SK-N-SH (cell line): ENCODE results near the gene SPATA21. TPM values are rescaled to one million over a fixed set of nuclear protein-coding genes. Genes with fewer than 3 reads are reported as not detected.

Source experiments
- CTCF ChIA-PET: fragments of 300-600, 350-600 bp; formaldehyde crosslinking; extraction: SDS; loops from one replicate; lab custom pipeline; 2021; lab: Yijun Ruan, JAX
- POLR2A ChIA-PET: fragments of 350-600 bp; sonication (Branson Sonifier 250); formaldehyde crosslinking; extraction: SDS; loops from one replicate; lab custom pipeline; 2020; ENCODE audit warnings: antibody characterized with exemption, inconsistent platforms; lab: Yijun Ruan, JAX
- DNase-seq: peaks from one replicate; pipeline ENCODE4 v3.0.0; 2012
- H2AFZ ChIP-seq: fragments of 200-600 bp; sonication (generic); 2 replicates; pipeline ENCODE4 v1.8.1; 2016; ENCODE audit warnings: antibody characterized with exemption, mild to moderate bottlenecking, low read depth
- H3F3A ChIP-seq: fragments of 200-600 bp; sonication (generic); replicated peaks from 2 replicates; pipeline ENCODE3; 2016; ENCODE audit warnings: antibody characterized with exemption, mild to moderate bottlenecking; ENCODE audit not compliant: insufficient read depth
- H3K27ac ChIP-seq, 2 experiments: fragments of 200-500 bp in 1 of 2; fragments of 200-600 bp in 1 of 2; sonication (Bioruptor generic) in 1 of 2; sonication (generic), shearing (Covaris generic) in 1 of 2; 2 replicates each; pipeline versions ENCODE4 v1.5.1 to v1.6.1; 2014 to 2016; ENCODE audit warnings: low read depth in 2 of 2, inconsistent platforms in 1 of 2, low read length in 1 of 2, mild to moderate bottlenecking in 1 of 2, mixed read lengths in 1 of 2
- H3K27me3 ChIP-seq: fragments of 200-600 bp; sonication (generic), shearing (Covaris generic); 2 replicates; pipeline ENCODE4 v1.6.1; 2016; ENCODE audit warnings: mixed run types; ENCODE audit not compliant: insufficient read depth
- H3K36me3 ChIP-seq, 2 experiments: fragments of 200-500 bp in 1 of 2; fragments of 200-600 bp in 1 of 2; sonication (Bioruptor generic) in 1 of 2; sonication (generic) in 1 of 2; replicated peaks in 1 of 2; 2 replicates each; pipeline versions ENCODE3 to v1.5.1; 2014 to 2016; ENCODE audit warnings: low read length in 1 of 2, mild to moderate bottlenecking in 1 of 2; ENCODE audit not compliant: insufficient read depth in 2 of 2, control insufficient read depth in 1 of 2
- H3K4me1 ChIP-seq, 2 experiments: fragments of 200-500 bp in 1 of 2; fragments of 200-600 bp in 1 of 2; sonication (Bioruptor generic) in 1 of 2; sonication (generic), shearing (Covaris generic) in 1 of 2; 2 replicates each; pipeline versions ENCODE4 v1.5.1 to v1.6.1; 2014 to 2016; ENCODE audit warnings: low read depth in 1 of 2, low read length in 1 of 2, mixed run types in 1 of 2; ENCODE audit not compliant: insufficient read depth in 2 of 2, control insufficient read depth in 1 of 2
- H3K4me2 ChIP-seq: fragments of 200-600 bp; sonication (generic), shearing (Covaris generic); 2 replicates; pipeline ENCODE4 v1.6.1; 2017; ENCODE audit warnings: mixed run types
- H3K4me3 ChIP-seq, 2 experiments: fragments of 200-500 bp in 1 of 2; fragments of 200-600 bp in 1 of 2; sonication (Bioruptor generic) in 1 of 2; sonication (generic), shearing (Covaris generic) in 1 of 2; 2 replicates each; pipeline versions ENCODE4 v1.5.1 to v1.8.1; 2014 to 2016; ENCODE audit warnings: low read depth in 2 of 2, inconsistent platforms in 1 of 2, low read length in 1 of 2, mild to moderate bottlenecking in 1 of 2, mixed read lengths in 1 of 2, moderate library complexity in 1 of 2
- H3K79me2 ChIP-seq: fragments of 200-600 bp; sonication (generic); 2 replicates; pipeline ENCODE4 v1.8.1; 2017; ENCODE audit warnings: mild to moderate bottlenecking; ENCODE audit not compliant: insufficient read depth
- H3K9ac ChIP-seq: fragments of 200-600 bp; sonication (generic); 2 replicates; pipeline ENCODE4 v1.6.1; 2017; ENCODE audit warnings: mixed run types
- H3K9me2 ChIP-seq: fragments of 200-600 bp; sonication (generic); 2 replicates; pipeline ENCODE4 v1.6.1; 2017; ENCODE audit warnings: mixed run types
- H3K9me3 ChIP-seq: fragments of 200-600 bp; sonication (generic); 2 replicates; pipeline ENCODE4 v1.6.1; 2017; ENCODE audit warnings: mixed run types, mild to moderate bottlenecking, moderate library complexity
- H4K20me1 ChIP-seq: fragments of 200-600 bp; sonication (generic); 2 replicates; pipeline ENCODE4 v1.6.1; 2017; ENCODE audit warnings: mild to moderate bottlenecking, mixed run types; ENCODE audit not compliant: insufficient read depth
- ELF1 ChIP-seq: IDR thresholded peaks from 2 replicates; pipeline ENCODE4 v1.4.0; 2012
- EP300 ChIP-seq, 2 experiments: IDR thresholded peaks; 2 replicates each; pipeline versions ENCODE4 v1.4.0 to v1.6.1; 2012; ENCODE audit warnings: borderline replicate concordance in 1 of 2, low read depth in 1 of 2, low read length in 1 of 2
- EZH2phosphoT487 ChIP-seq: fragments of 200-600 bp; sonication (generic); IDR thresholded peaks from 2 replicates; pipeline ENCODE4 v1.6.1; 2017; ENCODE audit warnings: low read depth, mixed run types, mild to moderate bottlenecking, antibody characterized with exemption, moderate library complexity, borderline replicate concordance
- FOXJ3 ChIP-seq: sonication (generic); formaldehyde crosslinking; IDR thresholded peaks from 2 replicates; pipeline ENCODE4 v1.5.1; 2020; ENCODE audit warnings: mild to moderate bottlenecking, missing genetic modification reagents
- GATA2 ChIP-seq: sonication (generic); formaldehyde crosslinking; IDR thresholded peaks from 2 replicates; pipeline ENCODE4 v1.5.0; 2020; ENCODE audit warnings: mild to moderate bottlenecking, missing genetic modification reagents
- JUND ChIP-seq: IDR thresholded peaks from 2 replicates; pipeline ENCODE4 v1.4.0; 2012
- MEF2A ChIP-seq: IDR thresholded peaks from 2 replicates; pipeline ENCODE4 v1.4.0; 2012; ENCODE audit warnings: low read depth, borderline replicate concordance
- MXI1 ChIP-seq: IDR thresholded peaks from 2 replicates; pipeline ENCODE4 v1.6.1; 2012; ENCODE audit warnings: mild to moderate bottlenecking, low read depth, low read length, improper control_type of control experiment
- RAD21 ChIP-seq: IDR thresholded peaks from 2 replicates; pipeline ENCODE4 v1.6.1; 2012; ENCODE audit warnings: mild to moderate bottlenecking, low read length
- RCOR1 ChIP-seq: fragments of 150-350 bp; IDR thresholded peaks from 2 replicates; pipeline ENCODE4 v1.6.1; 2017; ENCODE audit warnings: antibody characterized with exemption, low read length
- RFX5 ChIP-seq: IDR thresholded peaks from 2 replicates; pipeline ENCODE4 v1.6.1; 2012; ENCODE audit warnings: mild to moderate bottlenecking, improper control_type of control experiment, low read length
- SIN3A ChIP-seq: IDR thresholded peaks from 2 replicates; pipeline ENCODE4 v1.6.1; 2012; ENCODE audit warnings: low read depth, mild to moderate bottlenecking, low read length, moderate library complexity, borderline replicate concordance
- SMC3 ChIP-seq: IDR thresholded peaks from 2 replicates; pipeline ENCODE4 v1.6.1; 2012; ENCODE audit warnings: low read depth, low read length, improper control_type of control experiment
- TAF1 ChIP-seq: IDR thresholded peaks from 2 replicates; pipeline ENCODE4 v1.6.1; 2012; ENCODE audit warnings: low read depth, mild to moderate bottlenecking, low read length, moderate library complexity, borderline replicate concordance
- TCF12 ChIP-seq: IDR thresholded peaks from 2 replicates; pipeline ENCODE4 v1.4.0; 2012
- YY1 ChIP-seq: IDR thresholded peaks from 2 replicates; pipeline ENCODE4 v1.4.0; 2012; ENCODE audit warnings: low read depth, mild to moderate bottlenecking
- WGBS: methylation state at CpG from one replicate; pipeline ENCODE4 v1.1.6; 2017; ENCODE audit warnings: low lambda C conversion rate; 5-methylcytosine and 5-hydroxymethylcytosine counted together
- polyA plus RNA-seq, 3 experiments: library from polyadenylated mRNA; depleted of rRNA; stranded (reverse); fragments of >200 nt; gene quantifications; 2 replicates each; pipeline ENCODE4 v1.2.3, GENCODE V29; 2012
- TF ChIP-seq, protein P1 (sequence below): IDR thresholded peaks from 2 replicates; pipeline ENCODE4 v1.4.0; 2012; ENCODE audit warnings: low read depth, borderline replicate concordance
- TF ChIP-seq, protein P2 (sequence below): IDR thresholded peaks from 2 replicates; pipeline ENCODE4 v1.4.0; 2012; ENCODE audit warnings: low read depth
- TF ChIP-seq, protein P3 (sequence below): fragments of 150-350 bp; IDR thresholded peaks from 2 replicates; pipeline ENCODE4 v1.6.1; 2017; ENCODE audit warnings: antibody characterized with exemption, low read length, low read depth, borderline replicate concordance
- TF ChIP-seq, protein P4 (sequence below): IDR thresholded peaks from 2 replicates; pipeline ENCODE4 v1.6.1; 2012; ENCODE audit warnings: mild to moderate bottlenecking, low read depth, low read length, moderate library complexity

The SPATA21 gene
- polyA plus RNA-seq, 1 of the 3 experiments (the other 2 are of a cell fraction), result 0.10 TPM

DNA sequence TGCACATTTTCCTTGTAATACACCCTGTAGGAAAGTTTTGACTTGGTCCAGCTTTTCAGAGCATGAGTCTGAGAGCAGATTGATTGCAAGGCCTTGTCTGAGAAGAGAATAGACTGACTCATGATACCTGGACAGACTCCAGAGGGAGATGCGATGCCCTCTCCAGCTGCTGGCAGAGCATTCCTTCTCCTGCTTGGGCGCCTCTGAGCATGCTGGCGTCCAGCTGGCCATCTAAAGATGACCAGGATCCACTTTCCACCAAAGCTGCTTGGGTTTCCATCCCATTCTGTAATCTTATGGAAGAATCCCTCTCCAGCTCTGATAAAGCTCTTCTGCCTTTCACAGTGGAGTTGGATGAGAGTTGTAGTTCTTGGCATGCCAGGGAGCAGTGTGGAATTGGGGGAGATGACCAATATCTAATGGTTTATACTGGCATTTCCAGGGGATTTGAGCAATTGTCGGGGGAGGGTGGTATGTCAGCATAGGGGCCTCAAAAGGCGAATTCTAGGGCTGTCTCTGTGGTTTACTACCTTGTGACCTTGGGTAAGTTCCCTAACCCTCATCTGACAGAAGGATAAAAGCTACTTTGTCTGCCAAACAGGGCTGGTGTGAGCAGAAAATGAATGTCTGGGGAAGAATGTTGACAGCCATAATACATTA is 50.6 kb downstream of the SPATA21 start (continued):
- TF ChIP-seq TCF12 (peak; percentile 87), SIN3A (peak; percentile 82; the same call in 1 of the 2 replicates), EZH2phosphoT487 (no peak), SMC3 (no peak), RFX5 (no peak), ELF1 (no peak), MEF2A (no peak)
- TF ChIP-seq, protein P1, sequence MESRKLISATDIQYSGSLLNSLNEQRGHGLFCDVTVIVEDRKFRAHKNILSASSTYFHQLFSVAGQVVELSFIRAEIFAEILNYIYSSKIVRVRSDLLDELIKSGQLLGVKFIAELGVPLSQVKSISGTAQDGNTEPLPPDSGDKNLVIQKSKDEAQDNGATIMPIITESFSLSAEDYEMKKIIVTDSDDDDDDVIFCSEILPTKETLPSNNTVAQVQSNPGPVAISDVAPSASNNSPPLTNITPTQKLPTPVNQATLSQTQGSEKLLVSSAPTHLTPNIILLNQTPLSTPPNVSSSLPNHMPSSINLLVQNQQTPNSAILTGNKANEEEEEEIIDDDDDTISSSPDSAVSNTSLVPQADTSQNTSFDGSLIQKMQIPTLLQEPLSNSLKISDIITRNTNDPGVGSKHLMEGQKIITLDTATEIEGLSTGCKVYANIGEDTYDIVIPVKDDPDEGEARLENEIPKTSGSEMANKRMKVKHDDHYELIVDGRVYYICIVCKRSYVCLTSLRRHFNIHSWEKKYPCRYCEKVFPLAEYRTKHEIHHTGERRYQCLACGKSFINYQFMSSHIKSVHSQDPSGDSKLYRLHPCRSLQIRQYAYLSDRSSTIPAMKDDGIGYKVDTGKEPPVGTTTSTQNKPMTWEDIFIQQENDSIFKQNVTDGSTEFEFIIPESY, result no peak
- TF ChIP-seq, protein P2, sequence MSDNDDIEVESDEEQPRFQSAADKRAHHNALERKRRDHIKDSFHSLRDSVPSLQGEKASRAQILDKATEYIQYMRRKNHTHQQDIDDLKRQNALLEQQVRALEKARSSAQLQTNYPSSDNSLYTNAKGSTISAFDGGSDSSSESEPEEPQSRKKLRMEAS, result peak; percentile 69; the same call in 1 of the 2 replicates

DNA sequence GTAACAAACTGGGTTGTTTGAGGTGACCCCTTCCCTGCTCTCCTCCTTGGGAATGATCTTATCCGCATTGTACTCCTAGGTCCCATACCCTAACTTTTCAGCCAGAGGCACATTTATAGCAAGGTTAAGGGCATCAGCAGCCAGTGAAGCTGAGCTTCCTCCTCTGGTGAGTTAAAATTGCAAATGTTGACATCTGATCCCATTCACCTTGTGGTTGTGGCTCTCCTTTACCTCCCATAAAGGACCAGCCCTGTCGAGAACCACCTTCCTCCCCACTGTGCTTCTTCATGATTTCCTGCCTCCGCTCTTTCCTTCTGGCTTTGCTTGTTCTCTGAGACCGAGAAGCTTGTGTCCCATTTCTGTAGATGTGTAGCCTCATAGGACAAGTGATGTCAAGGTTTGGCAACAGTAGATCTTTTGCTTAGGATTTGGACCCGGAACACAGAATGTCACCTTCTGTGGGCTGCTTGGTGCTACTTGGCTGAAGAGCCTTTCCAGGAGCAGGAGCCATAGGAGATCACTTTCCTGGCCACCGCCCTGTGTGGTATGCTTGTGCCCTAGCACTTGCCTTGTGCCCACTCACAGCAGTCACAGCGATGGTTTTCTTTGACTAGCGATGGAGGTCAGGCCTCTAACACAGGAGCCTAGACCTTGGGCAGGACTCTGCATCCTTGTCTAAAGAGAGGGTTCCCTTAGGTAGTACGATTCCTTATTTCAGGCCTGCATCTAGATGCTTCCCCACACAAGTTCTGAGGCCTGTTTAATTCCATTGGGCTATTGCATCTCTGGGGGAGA is 51.4 kb downstream of the SPATA21 start:
- Histone ChIP-seq H3K9me3 (no peaks in the 10 kb centered on the region), H3K4me3 (no peak overlapping the region), H3K79me2 (peaks cover 98% of the 10 kb centered on the region), H3K27ac (peak overlapping the region; percentile 51 to 76), H3K9me2 (no peaks in the 10 kb centered on the region), H3K4me1 (peaks cover 17 to 23% of the 10 kb centered on the region in 2 experiments; a peak in 3 of 4 replicates), H3F3A (peaks cover 35% of the 10 kb centered on the region), H3K36me3 (peaks cover 0 to 7% of the 10 kb centered on the region in 2 experiments), H2AFZ (no peak overlapping the region), H3K4me2 (peak overlapping the region; percentile 26; the same call in 1 of the 2 replicates), H3K9ac (no peak overlapping the region), H4K20me1 (peaks cover 91% of the 10 kb centered on the region), H3K27me3 (no peaks in the 10 kb centered on the region)
- ChIA-PET CTCF (interaction anchor here (0.8 to 1.7 kb wide), 3 partner anchors 10 to 54 kb away, joined by 3 to 6 read pairs (median 3); partner anchors contain the start of gene NECAP2), POLR2A (no interaction called here)
- 93% methylated on average over 6 of the region's 9 CpGs for WGBS
- TF ChIP-seq SMC3, result no peak
- no peak for TF ChIP-seq MXI1
- no peak for TF ChIP-seq MEF2A
- TF ChIP-seq, protein P3, sequence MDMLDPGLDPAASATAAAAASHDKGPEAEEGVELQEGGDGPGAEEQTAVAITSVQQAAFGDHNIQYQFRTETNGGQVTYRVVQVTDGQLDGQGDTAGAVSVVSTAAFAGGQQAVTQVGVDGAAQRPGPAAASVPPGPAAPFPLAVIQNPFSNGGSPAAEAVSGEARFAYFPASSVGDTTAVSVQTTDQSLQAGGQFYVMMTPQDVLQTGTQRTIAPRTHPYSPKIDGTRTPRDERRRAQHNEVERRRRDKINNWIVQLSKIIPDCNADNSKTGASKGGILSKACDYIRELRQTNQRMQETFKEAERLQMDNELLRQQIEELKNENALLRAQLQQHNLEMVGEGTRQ, result no peak
- TF ChIP-seq, protein P4, sequence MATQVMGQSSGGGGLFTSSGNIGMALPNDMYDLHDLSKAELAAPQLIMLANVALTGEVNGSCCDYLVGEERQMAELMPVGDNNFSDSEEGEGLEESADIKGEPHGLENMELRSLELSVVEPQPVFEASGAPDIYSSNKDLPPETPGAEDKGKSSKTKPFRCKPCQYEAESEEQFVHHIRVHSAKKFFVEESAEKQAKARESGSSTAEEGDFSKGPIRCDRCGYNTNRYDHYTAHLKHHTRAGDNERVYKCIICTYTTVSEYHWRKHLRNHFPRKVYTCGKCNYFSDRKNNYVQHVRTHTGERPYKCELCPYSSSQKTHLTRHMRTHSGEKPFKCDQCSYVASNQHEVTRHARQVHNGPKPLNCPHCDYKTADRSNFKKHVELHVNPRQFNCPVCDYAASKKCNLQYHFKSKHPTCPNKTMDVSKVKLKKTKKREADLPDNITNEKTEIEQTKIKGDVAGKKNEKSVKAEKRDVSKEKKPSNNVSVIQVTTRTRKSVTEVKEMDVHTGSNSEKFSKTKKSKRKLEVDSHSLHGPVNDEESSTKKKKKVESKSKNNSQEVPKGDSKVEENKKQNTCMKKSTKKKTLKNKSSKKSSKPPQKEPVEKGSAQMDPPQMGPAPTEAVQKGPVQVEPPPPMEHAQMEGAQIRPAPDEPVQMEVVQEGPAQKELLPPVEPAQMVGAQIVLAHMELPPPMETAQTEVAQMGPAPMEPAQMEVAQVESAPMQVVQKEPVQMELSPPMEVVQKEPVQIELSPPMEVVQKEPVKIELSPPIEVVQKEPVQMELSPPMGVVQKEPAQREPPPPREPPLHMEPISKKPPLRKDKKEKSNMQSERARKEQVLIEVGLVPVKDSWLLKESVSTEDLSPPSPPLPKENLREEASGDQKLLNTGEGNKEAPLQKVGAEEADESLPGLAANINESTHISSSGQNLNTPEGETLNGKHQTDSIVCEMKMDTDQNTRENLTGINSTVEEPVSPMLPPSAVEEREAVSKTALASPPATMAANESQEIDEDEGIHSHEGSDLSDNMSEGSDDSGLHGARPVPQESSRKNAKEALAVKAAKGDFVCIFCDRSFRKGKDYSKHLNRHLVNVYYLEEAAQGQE, result no peak
- TF ChIP-seq EP300 (IDR thresholded peaks at IDR 0.05; ENCODE audit: borderline replicate concordance in 1 of 2, low read depth in 1 of 2, low read length in 1 of 2), result no peak
- TF ChIP-seq TAF1, result no peak
- TF ChIP-seq ELF1, result no peak
- no peak for TF ChIP-seq GATA2 (CRISPR knock-in tag)
- no peak for TF ChIP-seq FOXJ3 (CRISPR knock-in tag)
- no peak for TF ChIP-seq RAD21
- TF ChIP-seq YY1, result no peak
- TF ChIP-seq JUND, result no peak
- TF ChIP-seq RCOR1, result no peak
- DNase-seq, result no peak
